ENCODE measurements around the gene CYLD.

CYLD gene

GRCh38 chr16:50743581-50744225 lies 1.8 kb downstream of the CYLD start:
- peak overlapping the region; percentile 93 for H3K4me3 ChIP-seq (replicated peaks; ENCODE audit: low read depth, low read length)
- H3K36me3 ChIP-seq (ENCODE audit: control insufficient read depth, insufficient read depth, low read length), result no peaks in the 10 kb centered on the region; the same call in 1 of the 2 replicates
- no peak for TF ChIP-seq CTCF (IDR thresholded peaks at IDR 0.05; ENCODE audit: insufficient read depth, low read length, poor library complexity, severe bottlenecking)
- DNase-seq (ENCODE audit: extremely low read depth, insufficient read length), result no peak
- no peaks in the 10 kb centered on the region for H3K27me3 ChIP-seq (replicated peaks; ENCODE audit: control insufficient read depth, insufficient read depth, low read length)

GRCh38 chr16:50744881-50745280 lies 3.0 kb downstream of the CYLD start:
- Histone ChIP-seq H3K27me3 (replicated peaks; ENCODE audit: control insufficient read depth, insufficient read depth, low read length) (no peaks in the 10 kb centered on the region), H3K36me3 (ENCODE audit: control insufficient read depth, insufficient read depth, low read length) (peaks cover 3% of the 10 kb centered on the region), H3K4me3 (replicated peaks; ENCODE audit: low read depth, low read length) (peak overlapping the region; percentile 93)
- DNase-seq (ENCODE audit: extremely low read depth, insufficient read length), result no peak
- no peak for TF ChIP-seq CTCF (IDR thresholded peaks at IDR 0.05; ENCODE audit: insufficient read depth, low read length, poor library complexity, severe bottlenecking)

- Histone ChIP-seq H3K36me3 (ENCODE audit: control insufficient read depth, insufficient read depth, low read length) (peaks cover 5% of the 10 kb centered on the region), H3K4me3 (replicated peaks; ENCODE audit: low read depth, low read length) (no peak overlapping the region), H3K27me3 (replicated peaks; ENCODE audit: control insufficient read depth, insufficient read depth, low read length) (no peaks in the 10 kb centered on the region)
- TF ChIP-seq CTCF (IDR thresholded peaks at IDR 0.05; ENCODE audit: insufficient read depth, low read length, poor library complexity, severe bottlenecking), result no peak
- no peak for DNase-seq (ENCODE audit: extremely low read depth, insufficient read length)
Observed at GRCh38 chr16:50745940-50746339, 4.1 kb downstream of the CYLD start.

GRCh38 chr16:50747207-50747956 lies 5.5 kb downstream of the CYLD start:
- DNase-seq (ENCODE audit: extremely low read depth, insufficient read length), result peak; percentile 36
- Histone ChIP-seq H3K4me3 (replicated peaks; ENCODE audit: low read depth, low read length) (no peak overlapping the region; the same call in 1 of the 2 replicates), H3K36me3 (ENCODE audit: control insufficient read depth, insufficient read depth, low read length) (peaks cover 6% of the 10 kb centered on the region), H3K27me3 (replicated peaks; ENCODE audit: control insufficient read depth, insufficient read depth, low read length) (no peaks in the 10 kb centered on the region)
- peak; percentile 41 for TF ChIP-seq CTCF (IDR thresholded peaks at IDR 0.05; ENCODE audit: insufficient read depth, low read length, poor library complexity, severe bottlenecking)

GRCh38 chr16:50751528-50751927 lies 9.6 kb downstream of the CYLD start:
- peaks cover 10% of the 10 kb centered on the region for H3K36me3 ChIP-seq (ENCODE audit: control insufficient read depth, insufficient read depth, low read length)
- H3K4me3 ChIP-seq (replicated peaks; ENCODE audit: low read depth, low read length), result no peak overlapping the region
- TF ChIP-seq CTCF (IDR thresholded peaks at IDR 0.05; ENCODE audit: insufficient read depth, low read length, poor library complexity, severe bottlenecking), result no peak
- no peaks in the 10 kb centered on the region for H3K27me3 ChIP-seq (replicated peaks; ENCODE audit: control insufficient read depth, insufficient read depth, low read length)
- no peak for DNase-seq (ENCODE audit: extremely low read depth, insufficient read length)
